Uterus (tissue), 4 donors: ENCODE results near the gene TMEM131L. TPM values are rescaled to one million over a fixed set of nuclear protein-coding genes. Genes with fewer than 3 reads are reported as not detected.
A peak's percentile ranks its signal among the peaks of the same experiment; 100 is the strongest.

Source experiments
- DNase-seq, 2 donors: peaks; one replicate each; pipeline ENCODE4 v3.0.0-alpha.2; 2019 to 2020
- H3K27ac ChIP-seq, 2 donors: fragments of 200-600 bp; sonication (generic); 1 replicate in 1 of 2; 2 replicates in 1 of 2; pipeline ENCODE4 v1.5.1; 2016 to 2018
- H3K27me3 ChIP-seq, 2 donors: fragments of 200-600 bp; sonication (generic); one replicate each; pipeline ENCODE4 v1.5.1; 2018 to 2019; ENCODE audit warnings: control low read depth in 1 of 2
- H3K36me3 ChIP-seq, 2 donors: fragments of 200-600 bp; sonication (generic); one replicate each; pipeline ENCODE4 v1.5.1; 2019; ENCODE audit warnings: control low read depth in 1 of 2
- H3K4me1 ChIP-seq, 2 donors: fragments of 200-600 bp; sonication (generic); one replicate each; pipeline ENCODE4 v1.5.1; 2018 to 2019; ENCODE audit warnings: control low read depth in 1 of 2
- H3K4me3 ChIP-seq, 2 donors: fragments of 200-600 bp; sonication (generic); 1 replicate in 1 of 2; 2 replicates in 1 of 2; pipeline ENCODE4 v1.5.1; 2018 to 2019; ENCODE audit warnings: mild to moderate bottlenecking in 1 of 2
- H3K9me3 ChIP-seq, 2 donors: fragments of 200-600 bp; sonication (generic); one replicate each; pipeline ENCODE4 v1.5.1; 2019; ENCODE audit warnings: control low read depth in 1 of 2
- CTCF ChIP-seq, 4 experiments: fragments of 200-600 bp in 2 of 4; fragments of 450-650 bp in 2 of 4; sonication (generic) in 2 of 4; IDR thresholded peaks; one replicate each; pipeline ENCODE4 v1.5.1; 2016 to 2019; ENCODE audit warnings: antibody characterized with exemption in 4 of 4, mild to moderate bottlenecking in 2 of 4, moderate library complexity in 1 of 4
- POLR2A ChIP-seq, 2 donors: fragments of 450-650 bp; IDR thresholded peaks; one replicate each; pipeline ENCODE4 v1.6.1; 2016; ENCODE audit warnings: antibody characterized with exemption in 2 of 2, mild to moderate bottlenecking in 1 of 2, moderate library complexity in 1 of 2
- intact Hi-C: fragments of 100-400 bp; cut with DNase I; formaldehyde crosslinking; loops from one replicate; pipeline ENCODE4 v1.15.1; 2023; ENCODE audit warnings: low total_unique reads
- total RNA-seq, 4 donors: library from RNA; depleted of rRNA in 3 of 4; stranded (reverse); fragments of >200 nt in 3 of 4; gene quantifications; one replicate each; pipeline versions ENCODE4 v1.1.0 to v1.2.4, GENCODE V29; 2014 to 2023
- donor health status: DM: yes; HTN: yes; CAD: no.

The TMEM131L gene
- total RNA-seq, 4 donors from 2014 or later: 2.4 to 49.6 (median 18.0) TPM

GRCh38 chr4:153676984-153677383, 210.8 kb downstream of the TMEM131L start:
- DNase-seq: no peak
- no peaks in the 10 kb centered on the region for H3K9me3 ChIP-seq
- no peaks in the 10 kb centered on the region for H3K36me3 ChIP-seq
- no peaks in the 10 kb centered on the region for H3K4me1 ChIP-seq
- H3K27me3 ChIP-seq: no peaks in the 10 kb centered on the region
- H3K4me3 ChIP-seq: no peak overlapping the region
- no peak for TF ChIP-seq POLR2A (IDR thresholded peaks at IDR 0.05)
- TF ChIP-seq CTCF (IDR thresholded peaks at IDR 0.05): no peak
- intact Hi-C loops: no loop called here
- H3K27ac ChIP-seq: no peak overlapping the region

GRCh38 chr4:153679486-153679885, 213.3 kb downstream of the TMEM131L start:
- Histone ChIP-seq H3K9me3 (no peaks in the 10 kb centered on the region), H3K27me3 (no peaks in the 10 kb centered on the region), H3K4me3 (no peak overlapping the region), H3K27ac (no peak overlapping the region), H3K4me1 (no peaks in the 10 kb centered on the region), H3K36me3 (no peaks in the 10 kb centered on the region)
- intact Hi-C loops: no loop called here
- no peak for DNase-seq
- TF ChIP-seq CTCF (IDR thresholded peaks at IDR 0.05): no peak
- TF ChIP-seq POLR2A (IDR thresholded peaks at IDR 0.05): no peak

- H3K9me3 ChIP-seq: no peaks in the 10 kb centered on the region
- H3K27ac ChIP-seq: no peak overlapping the region
- no peaks in the 10 kb centered on the region for H3K36me3 ChIP-seq
- no peak for TF ChIP-seq CTCF (IDR thresholded peaks at IDR 0.05)
- no peak for TF ChIP-seq POLR2A (IDR thresholded peaks at IDR 0.05)
- H3K4me1 ChIP-seq: no peaks in the 10 kb centered on the region
- peaks cover 0 to 11% of the 10 kb centered on the region in 2 donors for H3K27me3 ChIP-seq
- intact Hi-C loops: no loop called here
- no peak for DNase-seq
- peak overlapping the region; percentile 32 to 35 for H3K4me3 ChIP-seq
Measured at GRCh38 chr4:153683763-153684181, 217.6 kb downstream of the TMEM131L start.

- Histone ChIP-seq H3K4me1 (no peaks in the 10 kb centered on the region), H3K4me3 (peak within 1 kb of the TSS; percentile 32 to 35), H3K9me3 (no peaks in the 10 kb centered on the region), H3K27ac (no peak within 1 kb of the TSS), H3K36me3 (no peaks in the 10 kb centered on the region), H3K27me3 (peaks cover 0 to 11% of the 10 kb centered on the region in 2 donors)
- peak; percentile 30 to 40 for DNase-seq
- intact Hi-C loops: no loop called here
- TF ChIP-seq POLR2A (IDR thresholded peaks at IDR 0.05): no peak
- TF ChIP-seq CTCF (IDR thresholded peaks at IDR 0.05): no peak
Measured at GRCh38 chr4:153684182-153684970, 218.2 kb downstream of the TMEM131L start, which contains the start of gene TLR2. Gene TLR2, plus strand, starts transcription at chr4:153684280. Its CDS starts 18,628 bp downstream, at chr4:153702908.

- intact Hi-C loops: no loop called here
- DNase-seq: no peak
- no peaks in the 10 kb centered on the region for H3K9me3 ChIP-seq
- no peaks in the 10 kb centered on the region for H3K36me3 ChIP-seq
- peak overlapping the region; percentile 32 to 35 for H3K4me3 ChIP-seq
- TF ChIP-seq POLR2A (IDR thresholded peaks at IDR 0.05) (no peak), CTCF (IDR thresholded peaks at IDR 0.05) (no peak)
- peaks cover 0 to 11% of the 10 kb centered on the region in 2 donors for H3K27me3 ChIP-seq
- no peaks in the 10 kb centered on the region for H3K4me1 ChIP-seq
- H3K27ac ChIP-seq: no peak overlapping the region
Measured at GRCh38 chr4:153684971-153685371, 218.8 kb downstream of the TMEM131L start.
